Measurements from ENCODE around the gene ZNF346.

The ZNF346 gene

DNA sequence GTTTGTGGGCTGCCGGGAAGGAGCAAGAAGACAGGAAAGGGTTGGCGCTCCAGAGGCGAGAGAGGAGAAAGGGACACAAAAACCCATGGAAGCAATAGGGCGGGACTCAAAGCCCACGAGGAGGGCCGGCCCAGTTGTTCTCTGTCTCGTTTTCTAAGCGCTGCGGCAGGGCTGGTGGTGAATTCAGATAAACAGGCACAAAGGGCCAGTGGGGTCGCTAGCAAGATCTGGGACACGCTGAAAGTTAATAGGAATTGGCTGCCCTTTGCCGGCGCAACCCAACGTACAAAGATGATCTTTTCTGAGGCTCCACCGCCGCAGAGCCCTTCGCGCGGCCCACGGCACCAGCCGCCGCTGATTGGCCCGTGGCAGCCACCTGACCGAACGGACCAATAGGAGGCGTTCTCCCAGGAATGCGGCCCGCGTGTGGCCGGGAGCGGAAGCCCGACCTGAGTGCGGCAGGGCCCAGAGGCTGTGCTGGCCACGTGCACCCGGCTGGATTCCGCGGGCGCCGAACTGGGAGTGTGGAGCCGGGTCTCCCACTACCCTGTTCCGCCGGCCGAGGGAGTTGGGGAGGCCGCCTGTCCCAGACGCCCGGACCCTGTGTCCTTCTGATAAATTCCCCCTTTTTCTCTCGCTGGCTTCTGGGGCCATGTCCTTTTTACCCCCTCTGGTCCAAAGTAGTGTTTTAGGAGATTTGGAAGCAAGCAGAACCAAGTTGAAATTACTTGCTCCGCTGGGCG lies 94.3 kb downstream of the ZNF346 start:
- CTCF ChIA-PET: no interaction called here
- peak; percentile 85 for DNase-seq
- H3K27ac Mint-ChIP-seq: peak overlapping the region; percentile 65

DNA sequence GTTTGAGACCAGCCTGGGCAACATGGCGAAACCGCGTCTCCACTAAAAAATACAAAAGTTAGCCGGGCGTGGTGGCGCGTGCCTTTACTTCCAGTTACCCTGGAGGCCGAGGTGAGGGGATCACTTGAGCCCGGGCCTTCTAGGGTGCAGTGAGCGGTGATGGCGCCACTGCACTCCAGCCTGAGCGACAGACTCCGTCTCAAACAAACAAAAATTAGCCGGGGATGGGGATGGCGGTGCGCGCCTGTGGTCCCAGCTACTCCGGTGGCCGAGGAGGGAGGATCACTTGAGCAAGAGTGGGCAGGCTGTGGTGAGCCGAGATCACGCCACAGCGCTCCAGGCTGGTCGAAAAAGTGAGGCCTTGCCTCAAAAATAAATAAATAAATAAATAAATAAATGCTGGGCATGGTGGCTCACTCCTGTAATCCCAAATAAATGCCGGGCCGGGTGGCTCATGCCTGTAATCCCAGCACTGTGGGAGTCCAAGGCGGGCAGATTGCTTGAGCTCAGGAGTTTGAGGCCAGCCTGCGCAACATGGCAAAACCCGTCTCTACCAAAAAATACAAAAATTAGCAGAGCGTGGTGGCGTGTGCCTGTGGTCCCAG lies 95.0 kb downstream of the ZNF346 start:
- Mint-ChIP-seq H3K4me3 (no peak overlapping the region), H3K36me3 (peaks cover 5% of the 10 kb centered on the region), H3K27ac (no peak overlapping the region), H3K4me1 (peaks cover 27% of the 10 kb centered on the region), H3K9me3 (no peaks in the 10 kb centered on the region), H3K27me3 (no peaks in the 10 kb centered on the region)
- CTCF ChIA-PET: interaction anchor here (1.0 kb wide), 1 partner anchor 10 kb away, joined by 3 read pairs; no protein-coding TSS in a partner anchor
- no peak for DNase-seq

More for the DNA sequence above, 94.3 kb downstream of the ZNF346 start:
- Mint-ChIP-seq H3K36me3 (peaks cover 5% of the 10 kb centered on the region), H3K4me1 (peaks cover 27% of the 10 kb centered on the region), H3K27me3 (peaks cover 2% of the 10 kb centered on the region), H3K4me3 (peak overlapping the region; percentile 33), H3K9me3 (no peaks in the 10 kb centered on the region)

DNA sequence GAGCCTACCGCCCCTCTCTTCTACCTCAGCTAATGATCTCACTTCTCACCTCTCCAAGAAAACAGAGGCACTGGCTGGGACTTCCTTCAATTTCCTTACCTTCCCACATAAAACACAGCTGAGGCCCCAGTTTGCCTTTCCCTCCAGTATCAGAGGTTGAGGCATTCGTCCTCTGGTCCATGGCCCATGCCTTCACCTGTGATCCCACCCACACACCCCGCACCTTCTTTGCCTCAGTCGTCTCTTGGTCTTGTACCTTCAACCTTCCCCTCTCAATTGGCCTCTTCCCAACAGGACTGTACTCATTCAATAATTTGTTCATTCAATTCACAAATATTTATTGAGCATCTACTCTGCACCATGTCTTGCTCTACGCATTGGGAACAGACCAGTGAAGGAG lies 100.1 kb downstream of the ZNF346 start:
- H3K36me3 Mint-ChIP-seq: no peaks in the 10 kb centered on the region
- CTCF ChIA-PET: no interaction called here
- no peaks in the 10 kb centered on the region for H3K9me3 Mint-ChIP-seq
- DNase-seq: no peak
- H3K27ac Mint-ChIP-seq: no peak overlapping the region
- peaks cover 17% of the 10 kb centered on the region for H3K4me1 Mint-ChIP-seq
- H3K27me3 Mint-ChIP-seq: peaks cover 14% of the 10 kb centered on the region
- no peak overlapping the region for H3K4me3 Mint-ChIP-seq

DNA sequence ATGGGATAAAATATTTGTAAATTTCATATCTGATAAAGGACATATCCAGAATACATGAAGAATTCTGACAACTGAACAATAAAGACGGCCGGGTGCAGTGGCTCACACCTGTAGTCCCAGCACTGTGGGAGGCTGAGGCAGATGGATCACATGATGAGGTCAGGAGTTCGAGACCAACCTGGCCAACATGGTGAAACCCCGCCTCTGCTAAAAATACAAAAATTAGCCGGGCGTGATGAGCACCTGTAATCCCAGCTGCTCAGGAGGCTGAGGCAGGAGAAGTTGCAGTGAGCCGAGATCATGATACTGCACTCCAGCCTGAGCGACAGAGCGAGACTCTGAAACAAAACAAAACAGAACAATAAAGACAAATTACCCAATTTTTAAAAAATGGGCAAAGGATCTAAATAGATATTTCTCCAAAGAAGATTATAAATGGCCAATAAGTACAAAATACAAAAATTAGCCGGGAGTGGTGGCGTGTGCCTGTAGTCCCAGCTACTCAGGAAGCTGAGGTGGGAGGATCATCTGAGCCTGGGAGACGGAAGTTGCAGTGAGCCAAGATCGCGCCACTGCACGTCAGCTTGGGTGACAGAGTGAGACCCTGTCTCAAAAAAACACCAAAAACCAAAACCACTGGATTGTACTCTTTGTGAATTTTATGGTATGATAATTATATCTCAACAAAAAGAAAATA lies 101.4 kb downstream of the ZNF346 start:
- DNase-seq: no peak
- CTCF ChIA-PET: interaction anchor here (1.1 to 6.1 kb wide), 2 partner anchors 11 to 280 kb away, joined by 3 to 38 read pairs; no protein-coding TSS in a partner anchor
- no peak overlapping the region for H3K27ac Mint-ChIP-seq
- H3K4me1 Mint-ChIP-seq: peaks cover 27% of the 10 kb centered on the region
- no peaks in the 10 kb centered on the region for H3K9me3 Mint-ChIP-seq
- peaks cover 14% of the 10 kb centered on the region for H3K27me3 Mint-ChIP-seq
- H3K36me3 Mint-ChIP-seq: no peaks in the 10 kb centered on the region
- H3K4me3 Mint-ChIP-seq: no peak overlapping the region

DNA sequence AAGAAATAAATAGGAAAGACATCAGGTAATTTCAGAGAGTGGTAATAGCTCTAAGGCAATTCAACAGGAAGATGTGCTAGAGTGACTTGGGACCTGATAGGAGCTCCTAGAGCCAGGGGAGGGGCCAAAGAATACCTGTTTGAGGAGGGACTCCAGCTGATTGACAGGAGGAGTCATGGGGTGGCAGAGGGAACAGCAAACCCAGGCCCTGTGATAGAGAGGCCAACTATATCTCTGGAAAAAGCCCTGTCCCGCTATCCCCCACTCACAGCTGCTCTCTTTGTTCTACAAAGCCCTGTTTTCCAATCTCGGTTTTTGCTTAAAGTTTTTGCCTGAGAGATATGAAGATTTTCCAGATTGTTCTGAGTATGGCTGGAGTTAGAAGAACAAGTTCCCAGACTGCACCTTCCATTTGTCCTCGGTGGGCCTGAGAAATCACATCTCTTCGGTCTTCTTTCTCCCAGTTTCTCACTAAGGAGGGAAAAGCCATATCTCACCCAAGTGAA lies 102.0 kb downstream of the ZNF346 start:
- DNase-seq: no peak
- Mint-ChIP-seq H3K27ac (no peak overlapping the region), H3K27me3 (peaks cover 14% of the 10 kb centered on the region), H3K9me3 (no peaks in the 10 kb centered on the region), H3K36me3 (no peaks in the 10 kb centered on the region), H3K4me3 (no peak overlapping the region), H3K4me1 (peaks cover 33% of the 10 kb centered on the region)
- CTCF ChIA-PET: interaction anchor here (1.1 to 6.1 kb wide), 2 partner anchors 12 to 279 kb away, joined by 3 to 38 read pairs; no protein-coding TSS in a partner anchor

DNA sequence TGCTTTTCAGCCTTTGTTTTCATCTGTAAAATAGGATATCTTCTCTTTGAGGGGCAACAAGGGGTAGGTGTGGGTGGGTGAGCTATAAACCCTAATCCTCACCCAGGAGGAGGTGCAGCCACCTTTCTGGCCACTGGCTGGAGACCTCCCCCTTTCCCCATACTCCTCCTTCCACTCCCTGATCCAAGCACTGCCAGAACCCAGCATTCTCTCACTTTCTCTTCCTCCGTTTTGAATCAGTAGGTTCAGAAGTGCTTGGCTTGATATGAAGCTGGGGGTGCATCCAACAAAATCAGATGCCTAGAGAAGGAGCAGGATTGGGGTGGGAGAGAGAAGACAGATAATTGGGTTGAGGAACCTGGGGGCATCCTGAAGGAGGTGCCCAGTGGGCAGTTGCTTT lies 104.3 kb downstream of the ZNF346 start:
- CTCF ChIA-PET: interaction anchor here (1.3 to 6.1 kb wide), 2 partner anchors 8 to 14 kb away, joined by 3 to 38 read pairs; no protein-coding TSS in a partner anchor
- DNase-seq: no peak
- H3K4me3 Mint-ChIP-seq: no peak overlapping the region
- peaks cover 14% of the 10 kb centered on the region for H3K27me3 Mint-ChIP-seq
- no peak overlapping the region for H3K27ac Mint-ChIP-seq
- H3K36me3 Mint-ChIP-seq: no peaks in the 10 kb centered on the region
- no peaks in the 10 kb centered on the region for H3K9me3 Mint-ChIP-seq
- H3K4me1 Mint-ChIP-seq: peaks cover 54% of the 10 kb centered on the region

DNA sequence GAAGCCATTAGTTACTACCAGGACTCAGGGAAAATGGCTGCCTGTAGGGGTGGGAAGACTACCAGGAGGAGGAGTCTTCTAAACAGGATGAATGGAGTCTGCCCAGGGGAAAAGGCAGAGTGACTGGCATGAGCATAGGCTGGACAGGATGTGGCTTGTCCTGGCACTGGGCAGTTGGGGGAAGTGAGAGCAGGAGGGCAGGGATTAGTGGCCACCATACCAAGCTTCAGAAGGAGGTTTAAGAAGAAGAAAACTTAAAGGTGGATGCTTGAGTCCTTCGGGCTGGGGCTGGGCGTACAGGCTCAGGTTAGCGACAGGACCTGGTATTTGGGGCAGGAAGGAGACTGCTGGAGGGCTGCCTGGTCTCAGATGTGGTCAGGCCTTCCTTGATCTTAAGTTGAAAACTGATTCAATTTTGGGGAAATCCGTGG lies 106.1 kb downstream of the ZNF346 start:
- CTCF ChIA-PET: interaction anchor here (0.9 to 6.1 kb wide), 3 partner anchors 16 to 181 kb away, joined by 4 to 38 read pairs (median 6); no protein-coding TSS in a partner anchor
- peak overlapping the region; percentile 14 for H3K4me3 Mint-ChIP-seq
- peaks cover 54% of the 10 kb centered on the region for H3K4me1 Mint-ChIP-seq
- H3K27ac Mint-ChIP-seq: peak overlapping the region; percentile 17
- H3K36me3 Mint-ChIP-seq: no peaks in the 10 kb centered on the region
- no peaks in the 10 kb centered on the region for H3K9me3 Mint-ChIP-seq
- peaks cover 14% of the 10 kb centered on the region for H3K27me3 Mint-ChIP-seq
- peak; percentile 48 for DNase-seq

DNA sequence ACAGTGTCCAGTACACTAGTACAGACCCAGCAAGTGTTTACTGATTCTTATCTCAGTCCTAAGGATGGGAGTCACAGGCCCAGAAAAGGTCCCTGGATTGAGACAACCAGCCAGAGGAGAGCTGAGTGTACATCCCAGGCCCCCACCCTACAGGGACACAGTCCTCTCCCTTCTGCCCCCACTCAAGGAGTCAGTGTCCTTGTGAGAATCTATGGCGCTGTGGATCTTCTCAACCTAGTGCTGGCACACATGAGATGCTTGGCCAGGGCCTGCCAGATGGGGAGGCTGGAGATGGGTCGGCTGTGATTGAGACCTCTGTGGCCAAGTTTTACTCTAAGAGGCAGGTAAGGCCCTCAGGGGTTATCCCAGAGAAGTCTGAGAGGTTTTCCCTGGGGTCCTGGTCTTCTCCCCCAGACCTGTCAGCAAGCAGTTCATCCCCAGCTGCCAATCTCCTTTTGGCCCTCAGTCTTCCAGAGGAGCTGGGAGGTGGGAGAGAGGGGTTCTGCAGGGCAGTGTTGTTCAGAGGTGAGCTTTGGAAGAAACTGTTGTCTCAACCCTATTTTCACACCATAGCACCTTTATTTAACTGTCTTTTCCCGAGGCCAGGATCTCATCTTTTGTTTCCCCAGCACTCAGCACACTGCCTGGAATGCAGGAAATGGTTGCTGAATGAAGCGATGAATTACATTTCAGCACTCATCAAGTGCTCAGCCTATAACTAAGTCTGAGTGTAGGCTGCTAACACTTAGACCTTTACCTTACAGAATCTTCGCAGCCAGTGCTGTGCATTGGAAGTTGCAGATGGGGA lies 107.9 kb downstream of the ZNF346 start:
- Mint-ChIP-seq H3K9me3 (no peaks in the 10 kb centered on the region), H3K4me3 (no peak overlapping the region), H3K27me3 (no peaks in the 10 kb centered on the region), H3K36me3 (peaks cover 9% of the 10 kb centered on the region), H3K27ac (peak overlapping the region; percentile 14), H3K4me1 (peaks cover 50% of the 10 kb centered on the region)
- CTCF ChIA-PET: interaction anchor here (0.7 to 1.6 kb wide), 2 partner anchors 20 to 179 kb away, joined by 3 to 6 read pairs; no protein-coding TSS in a partner anchor
- DNase-seq: no peak

All from activated naive CD4-positive, alpha-beta T cell treated with anti-CD3 and anti-CD28 coated beads, Interleukin-2, amount 10 ng/mL, durations not matched to agents 7 days and 5 days (primary cell).